HEK293 (cell line): ENCODE results near the gene SYDE1.

ENCODE experiments used
- HOXC10 ChIP-seq: sonication (generic); formaldehyde crosslinking; IDR thresholded peaks from 2 replicates; pipeline ENCODE4 v1.8.1; 2023; ENCODE audit warnings: mild to moderate bottlenecking, missing genetic modification reagents
- TCF7L2 ChIP-seq: IDR thresholded peaks from 2 replicates; pipeline ENCODE4 v1.6.1; 2011; ENCODE audit warnings: low read depth, mild to moderate bottlenecking, inconsistent platforms, low read length, moderate library complexity, borderline replicate concordance
- ZBTB1 ChIP-seq: fragments of 450-650 bp; formaldehyde crosslinking; IDR thresholded peaks from 2 replicates; pipeline ENCODE4 v1.5.1; 2016; ENCODE audit warnings: missing biosample characterization, missing genetic modification characterization
- ZBTB21 ChIP-seq: fragments of 450-650 bp; formaldehyde crosslinking; IDR thresholded peaks from 2 replicates; pipeline ENCODE4 v1.5.1; 2017; ENCODE audit warnings: missing biosample characterization, missing genetic modification characterization
- ZNF274 ChIP-seq, 2 experiments: fragments of 200-500 bp in 1 of 2; fragments of 450-650 bp in 1 of 2; sonication (Bioruptor generic) in 1 of 2; formaldehyde crosslinking in 1 of 2; IDR thresholded peaks; 2 replicates each; pipeline versions ENCODE4 v1.5.1 to v1.6.1; 2014 to 2016; ENCODE audit warnings: borderline replicate concordance in 1 of 2, inconsistent platforms in 1 of 2, low read length in 1 of 2, missing biosample characterization in 1 of 2, missing genetic modification characterization in 1 of 2
- ZNF302 ChIP-seq: fragments of 450-650 bp; formaldehyde crosslinking; IDR thresholded peaks from 2 replicates; pipeline ENCODE4 v1.5.1; 2016; ENCODE audit warnings: missing biosample characterization, missing genetic modification characterization, low read depth
- ZNF473 ChIP-seq: fragments of 450-650 bp; formaldehyde crosslinking; IDR thresholded peaks from 2 replicates; pipeline ENCODE4 v1.5.1; 2017; ENCODE audit warnings: missing biosample characterization, missing genetic modification characterization
- ZNF785 ChIP-seq: fragments of 450-650 bp; formaldehyde crosslinking; IDR thresholded peaks from 2 replicates; pipeline ENCODE4 v1.5.1; 2016; ENCODE audit warnings: missing biosample characterization, missing genetic modification characterization
- TF ChIP-seq, protein P1 (sequence below): fragments of 450-650 bp; formaldehyde crosslinking; IDR thresholded peaks from 2 replicates; pipeline ENCODE4 v1.5.1; 2016; ENCODE audit warnings: missing biosample characterization, missing genetic modification characterization
- TF ChIP-seq, protein P2 (sequence below): fragments of 450-650 bp; formaldehyde crosslinking; IDR thresholded peaks from 2 replicates; pipeline ENCODE4 v1.5.1; 2016; ENCODE audit warnings: missing biosample characterization, missing genetic modification characterization
- TF ChIP-seq, protein P3 (sequence below): fragments of 450-650 bp; formaldehyde crosslinking; IDR thresholded peaks from 2 replicates; pipeline ENCODE4 v1.5.1; 2016; ENCODE audit warnings: missing biosample characterization, missing genetic modification characterization

DNA sequence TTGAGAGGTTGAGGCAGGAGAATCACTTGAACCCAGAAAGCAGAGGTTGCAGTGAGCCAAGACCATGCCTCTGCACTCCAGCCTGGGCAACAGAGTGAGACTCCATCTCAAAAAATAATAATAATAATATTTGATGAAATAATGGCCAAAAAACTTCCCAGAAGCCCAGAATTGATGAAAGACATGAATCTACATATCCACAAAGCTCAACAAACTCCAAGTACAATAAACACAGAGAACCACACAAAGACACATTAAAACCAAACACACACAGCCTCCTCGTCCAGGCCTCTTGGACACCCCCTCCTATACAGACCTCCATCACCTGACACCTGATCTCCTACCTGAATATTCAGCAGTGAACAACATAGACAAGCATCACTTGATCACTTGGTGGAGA, 3.2 kb upstream of the SYDE1 start:
- TF ChIP-seq TCF7L2 (no peak), ZBTB21 (tag by site-specific recombination) (no peak), ZNF473 (tag by site-specific recombination) (no peak), ZNF274 (IDR thresholded peaks at IDR 0.05; ENCODE audit: low read length) (no peak), ZNF274 (tag by site-specific recombination; IDR thresholded peaks at IDR 0.05; ENCODE audit: borderline replicate concordance) (no peak), HOXC10 (CRISPR knock-in tag) (no peak), ZNF785 (no peak), ZNF302 (tag by site-specific recombination) (no peak), ZBTB1 (tag by site-specific recombination) (no peak)
- TF ChIP-seq, protein P1, sequence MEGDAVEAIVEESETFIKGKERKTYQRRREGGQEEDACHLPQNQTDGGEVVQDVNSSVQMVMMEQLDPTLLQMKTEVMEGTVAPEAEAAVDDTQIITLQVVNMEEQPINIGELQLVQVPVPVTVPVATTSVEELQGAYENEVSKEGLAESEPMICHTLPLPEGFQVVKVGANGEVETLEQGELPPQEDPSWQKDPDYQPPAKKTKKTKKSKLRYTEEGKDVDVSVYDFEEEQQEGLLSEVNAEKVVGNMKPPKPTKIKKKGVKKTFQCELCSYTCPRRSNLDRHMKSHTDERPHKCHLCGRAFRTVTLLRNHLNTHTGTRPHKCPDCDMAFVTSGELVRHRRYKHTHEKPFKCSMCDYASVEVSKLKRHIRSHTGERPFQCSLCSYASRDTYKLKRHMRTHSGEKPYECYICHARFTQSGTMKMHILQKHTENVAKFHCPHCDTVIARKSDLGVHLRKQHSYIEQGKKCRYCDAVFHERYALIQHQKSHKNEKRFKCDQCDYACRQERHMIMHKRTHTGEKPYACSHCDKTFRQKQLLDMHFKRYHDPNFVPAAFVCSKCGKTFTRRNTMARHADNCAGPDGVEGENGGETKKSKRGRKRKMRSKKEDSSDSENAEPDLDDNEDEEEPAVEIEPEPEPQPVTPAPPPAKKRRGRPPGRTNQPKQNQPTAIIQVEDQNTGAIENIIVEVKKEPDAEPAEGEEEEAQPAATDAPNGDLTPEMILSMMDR (tag by site-specific recombination): no peak
- TF ChIP-seq, protein P2, sequence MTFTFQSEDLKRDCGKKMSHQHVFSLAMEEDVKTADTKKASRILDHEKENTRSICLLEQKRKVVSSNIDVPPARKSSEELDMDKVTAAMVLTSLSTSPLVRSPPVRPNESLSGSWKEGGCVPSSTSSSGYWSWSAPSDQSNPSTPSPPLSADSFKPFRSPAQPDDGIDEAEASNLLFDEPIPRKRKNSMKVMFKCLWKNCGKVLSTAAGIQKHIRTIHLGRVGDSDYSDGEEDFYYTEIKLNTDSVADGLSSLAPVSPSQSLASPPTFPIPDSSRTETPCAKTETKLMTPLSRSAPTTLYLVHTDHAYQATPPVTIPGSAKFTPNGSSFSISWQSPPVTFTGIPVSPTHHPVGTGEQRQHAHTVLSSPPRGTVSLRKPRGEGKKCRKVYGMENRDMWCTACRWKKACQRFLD: no peak
- TF ChIP-seq, protein P3, sequence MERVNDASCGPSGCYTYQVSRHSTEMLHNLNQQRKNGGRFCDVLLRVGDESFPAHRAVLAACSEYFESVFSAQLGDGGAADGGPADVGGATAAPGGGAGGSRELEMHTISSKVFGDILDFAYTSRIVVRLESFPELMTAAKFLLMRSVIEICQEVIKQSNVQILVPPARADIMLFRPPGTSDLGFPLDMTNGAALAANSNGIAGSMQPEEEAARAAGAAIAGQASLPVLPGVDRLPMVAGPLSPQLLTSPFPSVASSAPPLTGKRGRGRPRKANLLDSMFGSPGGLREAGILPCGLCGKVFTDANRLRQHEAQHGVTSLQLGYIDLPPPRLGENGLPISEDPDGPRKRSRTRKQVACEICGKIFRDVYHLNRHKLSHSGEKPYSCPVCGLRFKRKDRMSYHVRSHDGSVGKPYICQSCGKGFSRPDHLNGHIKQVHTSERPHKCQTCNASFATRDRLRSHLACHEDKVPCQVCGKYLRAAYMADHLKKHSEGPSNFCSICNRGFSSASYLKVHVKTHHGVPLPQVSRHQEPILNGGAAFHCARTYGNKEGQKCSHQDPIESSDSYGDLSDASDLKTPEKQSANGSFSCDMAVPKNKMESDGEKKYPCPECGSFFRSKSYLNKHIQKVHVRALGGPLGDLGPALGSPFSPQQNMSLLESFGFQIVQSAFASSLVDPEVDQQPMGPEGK: no peak
